K562 (cell line): ENCODE data around the gene GNB2. TPM values are rescaled to one million over a fixed set of nuclear protein-coding genes. Genes with fewer than 3 reads are reported as not detected.

ENCODE experiments used
- ADNP ChIP-seq: fragments of 200-800 bp; sonication (Bioruptor generic); IDR thresholded peaks from 2 replicates; pipeline ENCODE4 v1.6.1; 2016; ENCODE audit warnings: missing genetic modification characterization, missing compliant biosample characterization
- CBX1 ChIP-seq: sonication (generic); IDR thresholded peaks from 2 replicates; pipeline ENCODE4 v1.6.1; 2016; ENCODE audit warnings: antibody characterized with exemption, low read depth, mild to moderate bottlenecking
- CTBP1 ChIP-seq: fragments of 450-650 bp; IDR thresholded peaks from 2 replicates; pipeline ENCODE4 v1.6.1; 2016; ENCODE audit warnings: borderline replicate concordance
- GABPA ChIP-seq: fragments of 200-800 bp; sonication (Bioruptor generic); conservative IDR thresholded peaks from 2 replicates; pipeline ENCODE4 v1.6.1; 2016; ENCODE audit warnings: low read depth, missing genetic modification characterization, missing compliant biosample characterization
- HLTF ChIP-seq: fragments of 450-650 bp; IDR thresholded peaks from 2 replicates; pipeline ENCODE4 v1.6.1; 2016
- JUN ChIP-seq, 2 experiments: sonication (generic) in 1 of 2; formaldehyde crosslinking in 1 of 2; IDR thresholded peaks; 2 replicates each; pipeline versions ENCODE4 v1.6.1 to v1.8.0; 2012 to 2022; ENCODE audit warnings: borderline replicate concordance in 2 of 2, mild to moderate bottlenecking in 2 of 2, improper control_type of control experiment in 1 of 2, low read depth in 1 of 2, low read length in 1 of 2, missing genetic modification reagents in 1 of 2
- KDM1A ChIP-seq, 2 experiments: fragments of 450-650 bp; IDR thresholded peaks; 2 replicates each; pipeline ENCODE4 v1.6.1; 2016; ENCODE audit warnings: mild to moderate bottlenecking in 2 of 2
- MBD2 ChIP-seq: sonication (generic); IDR thresholded peaks from 2 replicates; pipeline ENCODE4 v1.6.1; 2016; ENCODE audit warnings: low read depth, borderline replicate concordance
- NCOA4 ChIP-seq: fragments of 450-650 bp; IDR thresholded peaks from 2 replicates; pipeline ENCODE4 v1.6.1; 2018; ENCODE audit warnings: mild to moderate bottlenecking; ENCODE audit not compliant: partially characterized antibody
- POLR2AphosphoS5 ChIP-seq: IDR thresholded peaks from 2 replicates; pipeline ENCODE4 v1.6.1; 2011; ENCODE audit warnings: mild to moderate bottlenecking, low read depth, low read length, moderate library complexity; ENCODE audit not compliant: control insufficient read depth, insufficient read depth
- SIN3B ChIP-seq: fragments of 450-650 bp; IDR thresholded peaks from 2 replicates; pipeline ENCODE4 v1.6.1; 2017; ENCODE audit warnings: low read depth, mild to moderate bottlenecking, moderate library complexity
- SMAD1 ChIP-seq: fragments of 150-350 bp; IDR thresholded peaks from 2 replicates; pipeline ENCODE4 v1.6.1; 2014; ENCODE audit warnings: low read length, low read depth; ENCODE audit not compliant: partially characterized antibody
- SMARCA5 ChIP-seq: fragments of 450-650 bp; IDR thresholded peaks from 2 replicates; pipeline ENCODE4 v1.6.1; 2016
- SMC3 ChIP-seq: conservative IDR thresholded peaks from 2 replicates; pipeline ENCODE4 v1.6.1; 2011; ENCODE audit warnings: low read depth, low read length, improper control_type of control experiment; ENCODE audit not compliant: insufficient read depth
- TGIF2 ChIP-seq: sonication (generic); formaldehyde crosslinking; IDR thresholded peaks from 2 replicates; pipeline ENCODE4 v1.8.1; 2022; ENCODE audit warnings: mild to moderate bottlenecking, missing genetic modification reagents, moderate library complexity
- ZC3H11A ChIP-seq: IDR thresholded peaks from 2 replicates; pipeline ENCODE4 v1.6.1; 2012; ENCODE audit warnings: low read depth, low read length, improper control_type of control experiment
- ZNF143 ChIP-seq: sonication (generic); formaldehyde crosslinking; IDR thresholded peaks from 2 replicates; pipeline ENCODE4 v1.9.0; 2022; ENCODE audit warnings: mild to moderate bottlenecking, missing genetic modification reagents
- ZNF224 ChIP-seq: sonication (generic); formaldehyde crosslinking; IDR thresholded peaks from 2 replicates; pipeline ENCODE4 v1.8.0; 2022; ENCODE audit warnings: mild to moderate bottlenecking, missing genetic modification reagents
- ZNF780A ChIP-seq: fragments of 250-450 bp; sonication (Bioruptor Pico); IDR thresholded peaks from 2 replicates; pipeline ENCODE4 v1.5.0; 2021; ENCODE audit warnings: mild to moderate bottlenecking
- polyA plus RNA-seq, 8 experiments: library from polyadenylated mRNA; depleted of rRNA in 4 of 8; stranded (reverse) in 5 of 8; unstranded in 3 of 8; fragments of >200 nt; fragmentation: Nextera tagmentation in 2 of 8; fragmentation: Illumina TruSeq in 1 of 8; extraction: Ambion mirVana in 2 of 8; extraction: Trizol in 1 of 8; gene quantifications; 2 replicates each; pipeline versions ENCODE4 v1.2.1 to v1.2.3, GENCODE V29; 2011 to 2014; ENCODE audit warnings: inconsistent platforms in 1 of 8, missing spikeins in 1 of 8
- total RNA-seq, 7 experiments: library from RNA; depleted of rRNA in 6 of 7; stranded (reverse); fragments of >200 nt in 6 of 7; fragmentation: Illumina TruSeq in 2 of 7; extraction: Trizol in 2 of 7; gene quantifications; 2 replicates each; pipeline versions ENCODE4 v1.2.1 to v1.2.3, GENCODE V29; 2011 to 2021; ENCODE audit warnings: low replicate concordance in 1 of 7
- TF ChIP-seq, protein P1 (sequence below), 2 experiments: fragments of 450-650 bp in 1 of 2; sonication (generic) in 1 of 2; formaldehyde crosslinking in 1 of 2; IDR thresholded peaks in 1 of 2; conservative IDR thresholded peaks in 1 of 2; 2 replicates each; pipeline versions ENCODE4 v1.6.1 to v1.8.1; 2016 to 2023; ENCODE audit warnings: mild to moderate bottlenecking in 2 of 2, moderate library complexity in 2 of 2, inconsistent platforms in 1 of 2, missing genetic modification reagents in 1 of 2
- TF ChIP-seq, protein P2 (sequence below), 2 experiments: fragments of 450-650 bp; conservative IDR thresholded peaks; 2 replicates each; pipeline ENCODE4 v1.6.1; 2017; ENCODE audit warnings: mild to moderate bottlenecking in 2 of 2, moderate library complexity in 2 of 2
- TF ChIP-seq, protein P3 (sequence below): fragments of 250-450 bp; sonication (Bioruptor Pico); IDR thresholded peaks from 2 replicates; pipeline ENCODE4 v1.4.0; 2020; ENCODE audit warnings: mild to moderate bottlenecking, moderate library complexity, borderline replicate concordance
- TF ChIP-seq, protein P4 (sequence below): fragments of 450-650 bp; formaldehyde crosslinking; conservative IDR thresholded peaks from 2 replicates; pipeline ENCODE4 v1.4.0; 2022; ENCODE audit warnings: mild to moderate bottlenecking, missing genetic modification characterization

Gene GNB2
- total and polyA plus RNA-seq, 9 of the 15 experiments (the other 6 are each of a cell fraction or from before 2014, with no cell fraction given), result 0.65 to 320 (median 104) TPM

DNA sequence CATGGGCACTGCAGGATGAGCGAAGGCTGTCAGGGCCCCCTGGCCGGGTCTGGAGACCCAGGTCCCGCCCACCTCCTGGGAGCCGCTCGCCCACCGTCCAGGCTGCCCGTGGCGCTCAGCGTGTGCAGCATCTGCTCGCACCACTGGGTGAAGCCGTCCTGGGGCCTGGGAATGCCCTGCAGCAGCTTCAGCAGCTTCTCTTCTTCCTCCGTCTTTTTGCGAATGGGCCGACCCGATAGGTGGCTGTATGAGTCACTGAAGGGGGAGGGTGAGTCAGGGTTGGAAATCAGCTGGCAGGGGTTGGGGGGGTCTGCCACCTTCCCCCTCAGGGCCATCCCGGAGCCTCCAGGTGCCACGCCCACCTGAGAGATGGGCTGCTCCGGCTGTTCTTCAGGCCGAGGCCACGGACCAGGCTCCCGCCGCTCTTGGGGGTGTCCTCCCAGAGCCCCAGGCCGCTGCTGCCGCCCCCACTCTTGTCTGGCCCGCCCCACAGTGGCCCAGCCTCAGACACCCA lies 8.7 kb downstream of the GNB2 start (continued):
- TF ChIP-seq, protein P1, sequence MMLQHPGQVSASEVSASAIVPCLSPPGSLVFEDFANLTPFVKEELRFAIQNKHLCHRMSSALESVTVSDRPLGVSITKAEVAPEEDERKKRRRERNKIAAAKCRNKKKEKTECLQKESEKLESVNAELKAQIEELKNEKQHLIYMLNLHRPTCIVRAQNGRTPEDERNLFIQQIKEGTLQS (IDR thresholded peaks at IDR 0.05), result peak; percentile 84
- TF ChIP-seq, protein P1 (CRISPR knock-in tag; conservative IDR thresholded peaks at IDR 0.05), result no peak
- TF ChIP-seq HLTF (no peak), ADNP (tag) (no peak), ZC3H11A (no peak), CTBP1 (no peak), GABPA (no peak), ZNF224 (no peak), SMAD1 (no peak), SMARCA5 (no peak), NCOA4 (no peak), ZNF143 (CRISPR knock-in tag) (no peak), MBD2 (peak; percentile 43; the same call in 1 of the 2 replicates), CBX1 (no peak), JUN (IDR thresholded peaks at IDR 0.05; ENCODE audit: borderline replicate concordance, low read depth, low read length) (0 out of 2 replicates have a peak, but pooled peaks have one; percentile 55), JUN (CRISPR knock-in tag; IDR thresholded peaks at IDR 0.05; ENCODE audit: borderline replicate concordance) (no peak), POLR2AphosphoS5 (peak; percentile 23; the same call in 1 of the 2 replicates), ZNF780A (CRISPR knock-in tag) (no peak), KDM1A (IDR thresholded peaks at IDR 0.05) (no peak), SIN3B (no peak), SMC3 (no peak), TGIF2 (CRISPR knock-in tag) (no peak)
- TF ChIP-seq, protein P2, sequence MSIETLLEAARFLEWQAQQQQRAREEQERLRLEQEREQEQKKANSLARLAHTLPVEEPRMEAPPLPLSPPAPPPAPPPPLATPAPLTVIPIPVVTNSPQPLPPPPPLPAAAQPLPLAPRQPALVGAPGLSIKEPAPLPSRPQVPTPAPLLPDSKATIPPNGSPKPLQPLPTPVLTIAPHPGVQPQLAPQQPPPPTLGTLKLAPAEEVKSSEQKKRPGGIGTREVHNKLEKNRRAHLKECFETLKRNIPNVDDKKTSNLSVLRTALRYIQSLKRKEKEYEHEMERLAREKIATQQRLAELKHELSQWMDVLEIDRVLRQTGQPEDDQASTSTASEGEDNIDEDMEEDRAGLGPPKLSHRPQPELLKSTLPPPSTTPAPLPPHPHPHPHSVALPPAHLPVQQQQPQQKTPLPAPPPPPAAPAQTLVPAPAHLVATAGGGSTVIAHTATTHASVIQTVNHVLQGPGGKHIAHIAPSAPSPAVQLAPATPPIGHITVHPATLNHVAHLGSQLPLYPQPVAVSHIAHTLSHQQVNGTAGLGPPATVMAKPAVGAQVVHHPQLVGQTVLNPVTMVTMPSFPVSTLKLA (conservative IDR thresholded peaks at IDR 0.05), result no peak
- TF ChIP-seq, protein P3, sequence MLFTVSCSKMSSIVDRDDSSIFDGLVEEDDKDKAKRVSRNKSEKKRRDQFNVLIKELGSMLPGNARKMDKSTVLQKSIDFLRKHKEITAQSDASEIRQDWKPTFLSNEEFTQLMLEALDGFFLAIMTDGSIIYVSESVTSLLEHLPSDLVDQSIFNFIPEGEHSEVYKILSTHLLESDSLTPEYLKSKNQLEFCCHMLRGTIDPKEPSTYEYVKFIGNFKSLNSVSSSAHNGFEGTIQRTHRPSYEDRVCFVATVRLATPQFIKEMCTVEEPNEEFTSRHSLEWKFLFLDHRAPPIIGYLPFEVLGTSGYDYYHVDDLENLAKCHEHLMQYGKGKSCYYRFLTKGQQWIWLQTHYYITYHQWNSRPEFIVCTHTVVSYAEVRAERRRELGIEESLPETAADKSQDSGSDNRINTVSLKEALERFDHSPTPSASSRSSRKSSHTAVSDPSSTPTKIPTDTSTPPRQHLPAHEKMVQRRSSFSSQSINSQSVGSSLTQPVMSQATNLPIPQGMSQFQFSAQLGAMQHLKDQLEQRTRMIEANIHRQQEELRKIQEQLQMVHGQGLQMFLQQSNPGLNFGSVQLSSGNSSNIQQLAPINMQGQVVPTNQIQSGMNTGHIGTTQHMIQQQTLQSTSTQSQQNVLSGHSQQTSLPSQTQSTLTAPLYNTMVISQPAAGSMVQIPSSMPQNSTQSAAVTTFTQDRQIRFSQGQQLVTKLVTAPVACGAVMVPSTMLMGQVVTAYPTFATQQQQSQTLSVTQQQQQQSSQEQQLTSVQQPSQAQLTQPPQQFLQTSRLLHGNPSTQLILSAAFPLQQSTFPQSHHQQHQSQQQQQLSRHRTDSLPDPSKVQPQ (CRISPR knock-in tag), result no peak
- TF ChIP-seq, protein P4, sequence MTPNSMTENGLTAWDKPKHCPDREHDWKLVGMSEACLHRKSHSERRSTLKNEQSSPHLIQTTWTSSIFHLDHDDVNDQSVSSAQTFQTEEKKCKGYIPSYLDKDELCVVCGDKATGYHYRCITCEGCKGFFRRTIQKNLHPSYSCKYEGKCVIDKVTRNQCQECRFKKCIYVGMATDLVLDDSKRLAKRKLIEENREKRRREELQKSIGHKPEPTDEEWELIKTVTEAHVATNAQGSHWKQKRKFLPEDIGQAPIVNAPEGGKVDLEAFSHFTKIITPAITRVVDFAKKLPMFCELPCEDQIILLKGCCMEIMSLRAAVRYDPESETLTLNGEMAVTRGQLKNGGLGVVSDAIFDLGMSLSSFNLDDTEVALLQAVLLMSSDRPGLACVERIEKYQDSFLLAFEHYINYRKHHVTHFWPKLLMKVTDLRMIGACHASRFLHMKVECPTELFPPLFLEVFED (CRISPR knock-in tag), result no peak
